ENCODE data around the gene WFDC1.
"Not testable (repeated sequence)": the region's sequence is repeated elsewhere in the genome, so short reads cannot be mapped to it uniquely, and the experiment has no call there.

WFDC1 gene

DNA sequence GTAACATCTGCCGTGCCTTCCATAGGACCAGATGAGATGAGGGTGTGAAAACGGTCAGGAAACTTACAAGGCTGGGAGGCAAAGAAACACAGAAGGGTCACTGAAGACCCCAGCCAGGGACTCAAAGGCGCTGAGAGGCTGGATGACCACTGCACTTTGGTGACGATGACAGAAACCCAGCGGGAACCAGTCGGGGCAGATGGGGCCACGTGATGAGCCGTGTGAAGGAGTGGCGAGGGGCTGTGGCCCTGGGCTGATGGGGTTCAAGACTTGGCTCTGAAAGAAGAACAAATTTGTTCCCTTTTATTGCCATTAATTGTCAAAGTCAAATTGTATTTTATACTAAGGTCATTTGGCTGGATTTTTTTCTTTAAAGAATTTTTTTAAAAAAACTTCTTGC is 45.1 kb downstream of the WFDC1 start:
- Histone ChIP-seq H3K9me3 (ENCODE audit: control insufficient read depth, low read length) (peaks cover 9% of the 10 kb centered on the region), H3K4me1 (ENCODE audit: control insufficient read depth, insufficient read depth, low read length, poor library complexity, severe bottlenecking) (no peaks in the 10 kb centered on the region), H3K4me3 (ENCODE audit: extremely low read depth, insufficient read depth, low read length, poor library complexity, severe bottlenecking) (no peak overlapping the region), H3K36me3 (ENCODE audit: control insufficient read depth, insufficient read depth, low read length) (no peaks in the 10 kb centered on the region), H3K27ac (ENCODE audit: low read depth, low read length, severe bottlenecking) (no peak overlapping the region)
- 83 to 85% methylated on average over 8 to 9 of the region's 9 CpGs for WGBS, 2 experiments (ENCODE audit: insufficient coverage in 2 of 2)

DNA sequence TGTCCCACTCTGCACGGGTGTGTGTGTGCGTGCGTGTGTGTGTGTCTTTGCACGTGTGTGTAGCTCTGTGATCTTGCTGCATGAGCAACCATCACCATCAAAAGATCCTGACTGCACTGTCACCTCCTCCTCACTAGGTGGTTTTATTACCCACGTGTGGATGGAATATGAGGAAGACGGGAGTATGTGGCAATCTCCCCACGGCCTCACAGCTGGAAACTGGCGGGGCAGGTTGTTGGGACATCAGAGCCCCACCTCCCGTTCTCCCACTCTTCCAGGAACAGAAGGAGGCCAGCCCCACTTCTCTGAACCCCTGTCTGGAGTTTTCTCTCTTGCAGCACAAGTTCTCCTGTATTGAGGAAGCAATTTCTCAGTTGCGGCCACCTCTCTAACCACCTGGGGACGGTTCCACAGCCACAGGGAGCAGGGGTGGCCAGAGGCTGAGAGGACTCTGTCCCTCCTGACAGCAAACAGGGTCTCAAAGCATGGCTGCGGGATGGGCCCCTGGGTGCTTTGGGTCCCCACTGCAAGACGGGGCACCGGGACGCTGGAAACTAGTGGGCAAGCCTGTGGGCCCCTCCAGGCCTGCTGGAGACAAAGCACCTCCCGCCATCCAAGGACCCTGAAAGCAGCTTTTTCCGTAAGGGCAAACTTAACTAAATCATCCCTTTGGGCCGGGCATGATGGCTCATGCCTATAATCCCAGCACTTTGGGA is 45.8 kb downstream of the WFDC1 start:
- Histone ChIP-seq H3K9me3 (ENCODE audit: control insufficient read depth, low read length) (peaks cover 9% of the 10 kb centered on the region), H3K27ac (ENCODE audit: low read depth, low read length, severe bottlenecking) (no peak overlapping the region), H3K4me1 (ENCODE audit: control insufficient read depth, insufficient read depth, low read length, poor library complexity, severe bottlenecking) (no peaks in the 10 kb centered on the region), H3K4me3 (ENCODE audit: extremely low read depth, insufficient read depth, low read length, poor library complexity, severe bottlenecking) (no peak overlapping the region), H3K36me3 (ENCODE audit: control insufficient read depth, insufficient read depth, low read length) (no peaks in the 10 kb centered on the region)
- WGBS, 2 experiments (ENCODE audit: insufficient coverage in 2 of 2) = 84% methylated on average over 13 to 14 of the region's 18 CpGs

DNA sequence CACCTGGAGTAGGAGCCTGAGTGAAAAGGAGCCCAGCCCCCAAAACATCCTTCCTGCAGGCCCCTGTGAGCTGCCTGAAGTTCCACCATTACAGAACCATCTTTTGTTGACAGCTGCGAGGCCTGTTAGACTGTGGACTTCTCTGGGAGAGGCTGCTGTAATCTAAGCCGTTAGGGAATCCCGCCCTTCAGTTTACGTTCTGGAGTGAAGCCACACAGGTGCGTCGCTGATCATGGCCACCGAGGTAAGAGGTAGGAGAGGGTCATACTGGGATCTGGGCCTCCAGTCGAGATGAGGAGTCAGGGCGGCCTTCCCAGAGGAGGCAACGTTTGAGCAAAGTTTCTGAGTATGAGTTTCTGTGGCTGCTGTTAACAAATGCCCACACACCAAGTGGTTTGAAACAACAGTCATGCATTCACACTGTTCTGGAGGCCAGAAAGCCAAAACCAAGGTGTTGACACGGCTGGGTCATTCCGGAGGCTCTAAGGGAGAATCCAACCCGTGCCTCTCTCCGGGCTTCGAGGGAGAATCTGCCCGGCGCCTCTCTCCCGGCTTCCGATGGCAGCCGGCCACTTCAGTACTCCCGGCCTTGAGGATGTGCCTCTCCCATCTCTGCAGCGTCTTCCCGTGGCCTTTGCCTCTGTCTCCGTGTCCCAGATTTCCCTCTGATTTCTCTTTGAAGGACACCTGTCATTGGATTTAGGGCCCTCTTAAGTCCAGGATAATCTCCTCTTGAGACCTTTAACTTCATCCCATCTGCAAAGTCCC is 47.0 kb downstream of the WFDC1 start:
- no peaks in the 10 kb centered on the region for H3K4me1 ChIP-seq (ENCODE audit: control insufficient read depth, insufficient read depth, low read length, poor library complexity, severe bottlenecking)
- peaks cover 9% of the 10 kb centered on the region for H3K9me3 ChIP-seq (ENCODE audit: control insufficient read depth, low read length)
- WGBS, 2 experiments (ENCODE audit: insufficient coverage in 2 of 2) = 91 to 93% methylated on average over 19 to 24 of the region's 24 CpGs
- H3K4me3 ChIP-seq (ENCODE audit: extremely low read depth, insufficient read depth, low read length, poor library complexity, severe bottlenecking) = no peak overlapping the region
- H3K27ac ChIP-seq (ENCODE audit: low read depth, low read length, severe bottlenecking) = no peak overlapping the region
- no peaks in the 10 kb centered on the region for H3K36me3 ChIP-seq (ENCODE audit: control insufficient read depth, insufficient read depth, low read length)

DNA sequence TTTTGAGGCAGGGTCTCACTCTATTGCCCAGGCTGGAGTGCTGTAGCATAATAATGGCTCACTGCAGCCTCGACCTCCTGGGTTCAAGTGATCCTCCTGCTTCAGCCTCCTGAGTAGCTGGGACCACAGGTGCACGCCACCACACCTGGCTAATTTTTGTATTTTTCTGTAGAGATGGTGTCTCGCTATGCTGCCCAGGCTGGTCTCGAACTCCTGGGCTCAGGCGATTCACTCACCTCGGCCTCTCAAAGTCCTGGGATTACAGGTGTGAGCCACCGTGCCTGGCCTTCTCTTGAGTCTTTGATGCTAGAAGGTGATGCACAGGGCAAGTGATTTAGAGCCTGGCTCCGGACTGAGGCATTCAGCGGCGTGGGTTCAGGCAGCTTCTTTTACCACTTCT is 49.1 kb downstream of the WFDC1 start:
- H3K27ac ChIP-seq (ENCODE audit: low read depth, low read length, severe bottlenecking); H3K36me3 ChIP-seq (ENCODE audit: control insufficient read depth, insufficient read depth, low read length); H3K4me3 ChIP-seq (ENCODE audit: extremely low read depth, insufficient read depth, low read length, poor library complexity, severe bottlenecking); H3K4me1 ChIP-seq (ENCODE audit: control insufficient read depth, insufficient read depth, low read length, poor library complexity, severe bottlenecking); H3K9me3 ChIP-seq (ENCODE audit: control insufficient read depth, low read length): not testable (repeated sequence)
- 94% methylated on average over 3 to 8 of the region's 10 CpGs for WGBS, 2 experiments (ENCODE audit: insufficient coverage in 2 of 2)

DNA sequence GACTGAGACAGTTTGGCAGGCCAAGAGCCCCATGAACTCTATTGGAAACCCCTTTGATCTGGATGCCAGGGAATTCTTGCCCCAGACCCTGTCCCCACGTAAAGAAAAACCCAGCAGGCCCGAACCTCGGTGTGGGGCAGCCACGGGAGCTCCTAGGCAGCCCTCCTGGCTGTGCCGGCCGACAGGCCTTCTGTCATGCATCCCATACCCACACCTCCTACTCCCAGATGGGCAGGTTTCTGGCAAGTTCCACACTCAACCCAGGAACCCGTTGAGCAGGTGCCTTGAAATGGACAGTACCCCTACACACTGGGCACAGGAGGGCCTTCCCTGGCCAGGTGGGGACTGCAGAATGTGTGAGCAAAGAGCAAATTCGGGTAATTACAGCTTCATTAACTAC is 50.1 kb downstream of the WFDC1 start:
- WGBS, 2 experiments (ENCODE audit: insufficient coverage in 2 of 2) = 86 to 91% methylated on average over 4 to 7 of the region's 8 CpGs
- no peak overlapping the region for H3K27ac ChIP-seq (ENCODE audit: low read depth, low read length, severe bottlenecking)
- no peak overlapping the region for H3K4me3 ChIP-seq (ENCODE audit: extremely low read depth, insufficient read depth, low read length, poor library complexity, severe bottlenecking)
- H3K36me3 ChIP-seq (ENCODE audit: control insufficient read depth, insufficient read depth, low read length) = no peaks in the 10 kb centered on the region
- no peaks in the 10 kb centered on the region for H3K9me3 ChIP-seq (ENCODE audit: control insufficient read depth, low read length)
- H3K4me1 ChIP-seq (ENCODE audit: control insufficient read depth, insufficient read depth, low read length, poor library complexity, severe bottlenecking) = no peaks in the 10 kb centered on the region

DNA sequence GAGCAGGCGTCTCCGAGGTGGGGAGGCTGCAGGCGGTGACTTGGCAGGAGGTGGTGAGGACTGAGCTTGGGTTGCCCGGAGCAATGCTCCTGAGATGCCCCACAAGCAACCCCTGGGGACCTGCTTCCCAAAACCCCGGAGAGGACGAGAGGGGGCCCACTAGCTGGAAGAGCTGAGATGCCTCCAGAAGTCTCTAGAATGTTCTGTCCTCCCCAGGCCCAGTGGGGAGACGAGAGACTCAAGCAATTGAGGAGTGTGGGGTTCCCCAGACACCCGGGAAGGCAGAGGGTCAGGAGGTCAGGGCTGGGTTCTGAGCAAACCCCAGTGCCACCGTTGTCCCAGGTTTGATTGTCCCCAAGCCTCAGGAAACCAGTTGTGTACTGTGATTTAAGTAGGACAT is 52.5 kb downstream of the WFDC1 start:
- 91 to 92% methylated on average over 7 to 9 of the region's 9 CpGs for WGBS, 2 experiments (ENCODE audit: insufficient coverage in 2 of 2)
- no peaks in the 10 kb centered on the region for H3K9me3 ChIP-seq (ENCODE audit: control insufficient read depth, low read length)
- H3K4me3 ChIP-seq (ENCODE audit: extremely low read depth, insufficient read depth, low read length, poor library complexity, severe bottlenecking) = no peak overlapping the region
- H3K27ac ChIP-seq (ENCODE audit: low read depth, low read length, severe bottlenecking) = no peak overlapping the region
- H3K36me3 ChIP-seq (ENCODE audit: control insufficient read depth, insufficient read depth, low read length) = no peaks in the 10 kb centered on the region
- H3K4me1 ChIP-seq (ENCODE audit: control insufficient read depth, insufficient read depth, low read length, poor library complexity, severe bottlenecking) = no peaks in the 10 kb centered on the region

DNA sequence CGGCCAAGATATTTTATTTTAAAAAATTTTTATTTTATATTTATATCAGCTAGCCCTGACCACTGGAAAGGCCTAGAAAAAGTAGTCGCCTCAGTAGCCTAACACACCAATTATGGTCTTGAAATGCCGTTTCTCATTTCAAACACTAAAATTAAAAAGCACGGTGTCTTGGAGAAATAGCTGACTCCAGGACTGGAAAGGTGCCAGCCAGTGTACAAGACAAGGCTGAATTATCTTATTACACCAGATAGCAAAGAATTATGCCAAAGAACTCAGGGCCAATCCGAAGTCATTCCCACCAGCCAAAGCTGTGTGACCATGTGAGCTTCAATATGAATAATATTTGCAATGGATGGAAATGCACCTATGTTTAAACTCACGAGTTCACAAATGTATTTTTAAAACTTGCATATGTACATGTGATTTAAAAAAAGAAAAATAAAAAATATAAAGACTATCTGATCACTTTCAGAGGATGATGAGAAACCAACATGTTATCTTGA is 53.8 kb downstream of the WFDC1 start:
- Histone ChIP-seq H3K9me3 (ENCODE audit: control insufficient read depth, low read length) (no peaks in the 10 kb centered on the region), H3K36me3 (ENCODE audit: control insufficient read depth, insufficient read depth, low read length) (no peaks in the 10 kb centered on the region), H3K4me1 (ENCODE audit: control insufficient read depth, insufficient read depth, low read length, poor library complexity, severe bottlenecking) (no peaks in the 10 kb centered on the region), H3K4me3 (ENCODE audit: extremely low read depth, insufficient read depth, low read length, poor library complexity, severe bottlenecking) (no peak overlapping the region), H3K27ac (ENCODE audit: low read depth, low read length, severe bottlenecking) (no peak overlapping the region)
- 83 to 100% methylated on average over 2 to 4 of the region's 6 CpGs for WGBS, 2 experiments (ENCODE audit: insufficient coverage in 2 of 2)

DNA sequence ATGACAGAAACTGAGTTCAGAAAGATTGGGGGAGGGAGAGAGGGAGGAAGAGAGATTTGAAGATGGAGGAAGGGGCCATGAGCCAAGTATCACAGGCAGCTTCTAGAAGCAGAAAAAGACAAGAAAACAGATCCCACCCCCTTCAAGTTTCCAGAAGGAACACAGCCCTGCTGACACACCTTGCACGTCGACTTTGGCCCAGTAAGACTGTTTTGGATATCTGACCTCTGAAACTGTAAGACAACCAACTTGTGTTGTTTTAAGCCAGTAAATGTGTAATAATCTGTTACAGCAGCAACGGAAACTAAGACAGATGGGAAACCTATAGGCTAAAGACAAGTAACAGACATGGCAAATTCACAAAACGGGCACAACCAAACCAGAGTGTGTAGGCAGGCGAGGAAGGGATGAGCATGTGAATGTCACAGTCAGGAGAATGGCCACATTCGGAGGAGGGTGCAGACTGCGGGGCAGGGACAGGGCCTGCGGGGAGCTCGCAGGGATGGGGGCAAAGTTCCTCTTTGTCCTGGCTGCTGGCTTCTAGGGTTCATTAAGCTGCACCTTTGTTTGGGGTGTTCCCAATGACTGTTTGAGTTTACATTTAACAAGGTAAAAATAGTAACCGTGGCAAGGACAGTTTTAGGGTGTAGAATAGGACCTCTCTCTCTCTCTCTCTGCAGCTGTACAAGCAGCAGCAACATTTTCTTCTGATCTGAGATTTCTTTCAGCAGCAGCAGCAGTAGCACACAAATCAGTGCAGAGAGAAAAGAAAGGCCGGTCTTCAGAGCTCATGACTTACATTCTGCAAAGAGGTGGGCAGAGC is 55.4 kb downstream of the WFDC1 start:
- H3K27ac ChIP-seq (ENCODE audit: low read depth, low read length, severe bottlenecking) = no peak overlapping the region
- H3K9me3 ChIP-seq (ENCODE audit: control insufficient read depth, low read length) = no peaks in the 10 kb centered on the region
- no peaks in the 10 kb centered on the region for H3K4me1 ChIP-seq (ENCODE audit: control insufficient read depth, insufficient read depth, low read length, poor library complexity, severe bottlenecking)
- 82 to 83% methylated on average over 8 to 9 of the region's 11 CpGs for WGBS, 2 experiments (ENCODE audit: insufficient coverage in 2 of 2)
- no peaks in the 10 kb centered on the region for H3K36me3 ChIP-seq (ENCODE audit: control insufficient read depth, insufficient read depth, low read length)
- no peak overlapping the region for H3K4me3 ChIP-seq (ENCODE audit: extremely low read depth, insufficient read depth, low read length, poor library complexity, severe bottlenecking)

DNA sequence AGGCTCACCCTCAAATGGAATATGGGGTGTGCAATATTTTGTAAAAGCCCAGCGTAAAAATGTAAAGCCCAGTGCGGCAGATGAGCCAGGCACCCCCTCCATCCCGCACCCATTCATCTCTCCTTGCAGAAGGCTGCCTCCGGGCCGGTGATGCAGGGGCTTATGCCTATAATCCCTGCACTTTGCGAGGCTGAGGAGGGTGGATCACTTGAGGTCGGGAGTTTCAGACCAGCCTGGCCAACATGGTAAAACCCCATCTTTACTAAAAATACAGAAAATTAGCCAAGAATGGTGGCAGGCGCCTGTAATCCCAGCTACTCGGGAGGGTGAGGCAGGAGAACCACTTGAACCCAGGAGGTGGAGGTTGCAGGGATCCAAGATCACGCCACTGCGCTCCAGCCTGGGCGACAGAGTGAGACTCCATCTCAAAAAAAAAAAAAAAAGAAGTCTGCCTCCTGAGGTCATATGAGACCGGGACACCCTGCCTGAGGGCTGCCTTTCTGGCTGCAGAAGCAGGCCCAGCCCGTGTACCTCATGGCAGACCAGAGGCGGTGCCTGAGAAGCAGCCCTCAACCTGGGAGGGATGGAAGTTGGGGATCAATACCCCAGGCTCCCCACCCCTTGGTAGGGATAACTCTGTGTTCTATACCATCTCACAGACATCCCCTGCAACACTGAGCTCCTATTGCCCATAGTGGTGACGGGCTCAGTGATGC is 56.2 kb downstream of the WFDC1 start:
- H3K36me3 ChIP-seq (ENCODE audit: control insufficient read depth, insufficient read depth, low read length) = no peaks in the 10 kb centered on the region
- no peaks in the 10 kb centered on the region for H3K4me1 ChIP-seq (ENCODE audit: control insufficient read depth, insufficient read depth, low read length, poor library complexity, severe bottlenecking)
- WGBS, 2 experiments (ENCODE audit: insufficient coverage in 2 of 2) = 84 to 88% methylated on average over 7 to 10 of the region's 16 CpGs
- no peaks in the 10 kb centered on the region for H3K9me3 ChIP-seq (ENCODE audit: control insufficient read depth, low read length)
- H3K4me3 ChIP-seq (ENCODE audit: extremely low read depth, insufficient read depth, low read length, poor library complexity, severe bottlenecking) = no peak overlapping the region
- H3K27ac ChIP-seq (ENCODE audit: low read depth, low read length, severe bottlenecking) = no peak overlapping the region

DNA sequence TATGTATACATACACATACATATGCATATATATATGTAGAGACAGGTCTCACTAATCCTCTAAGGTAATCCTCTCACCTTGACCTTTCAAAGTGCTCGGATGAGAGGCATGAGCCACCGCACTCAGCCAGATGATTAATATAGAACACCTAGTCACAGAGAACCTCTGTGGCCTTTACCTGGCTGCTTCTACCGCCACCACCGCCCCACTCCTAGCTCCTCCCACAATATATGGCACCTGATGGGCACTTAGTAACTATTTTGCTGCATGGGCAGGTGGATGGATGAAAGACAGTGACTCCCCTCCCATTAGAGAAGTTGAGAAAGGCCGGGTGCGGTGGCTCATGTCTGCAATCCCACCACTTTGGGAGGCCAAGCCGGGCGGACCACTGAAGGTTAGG is 57.0 kb downstream of the WFDC1 start:
- no peaks in the 10 kb centered on the region for H3K36me3 ChIP-seq (ENCODE audit: control insufficient read depth, insufficient read depth, low read length)
- no peaks in the 10 kb centered on the region for H3K4me1 ChIP-seq (ENCODE audit: control insufficient read depth, insufficient read depth, low read length, poor library complexity, severe bottlenecking)
- H3K27ac ChIP-seq (ENCODE audit: low read depth, low read length, severe bottlenecking) = no peak overlapping the region
- H3K4me3 ChIP-seq (ENCODE audit: extremely low read depth, insufficient read depth, low read length, poor library complexity, severe bottlenecking) = no peak overlapping the region
- H3K9me3 ChIP-seq (ENCODE audit: control insufficient read depth, low read length) = no peaks in the 10 kb centered on the region
- 67 to 93% methylated on average over 3 to 5 of the region's 8 CpGs for WGBS, 2 experiments (ENCODE audit: insufficient coverage in 2 of 2)
